Measurements from ENCODE around the gene PHF21A. TPM values are rescaled to one million over a fixed set of nuclear protein-coding genes. Genes with fewer than 3 reads are reported as not detected.

PHF21A gene
- total and polyA plus RNA-seq, 2 donors (not counting 3 experiments of a cell fraction or from before 2014, with no cell fraction given): 14.1 to 30.5 TPM

DNA sequence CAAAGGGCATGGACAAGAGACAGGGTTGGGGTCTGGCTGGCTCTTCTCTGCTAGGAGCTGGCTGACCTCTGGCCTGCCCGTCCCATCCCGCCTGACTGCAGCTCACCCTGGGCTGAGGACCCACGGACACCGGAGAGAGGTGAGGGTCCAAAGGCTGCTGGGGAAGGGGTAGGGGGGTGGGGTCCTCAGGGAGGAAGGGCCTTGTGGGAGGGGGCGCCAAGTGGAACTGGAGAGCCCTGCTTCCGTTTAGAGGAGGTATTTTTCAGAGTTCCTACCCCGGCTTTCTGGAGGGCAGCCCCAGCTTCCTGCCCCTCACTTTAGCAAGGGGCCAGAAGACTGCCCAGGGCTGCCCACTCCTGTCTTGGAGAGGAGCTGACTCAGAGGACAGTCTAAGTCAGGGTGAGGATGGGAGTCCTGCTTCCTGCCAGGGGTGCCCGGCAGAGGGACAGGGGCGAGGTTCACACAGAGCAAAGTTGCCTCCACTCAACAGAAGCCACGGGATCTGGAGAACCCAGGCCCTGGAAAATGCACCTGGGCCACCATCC is 191.7 kb downstream of the PHF21A start:
- dilution Hi-C loops (cut with MboI; ENCODE audit: extremely low pct_ligation_motif_present, low sequenced_read_pairs): no loop called here

DNA sequence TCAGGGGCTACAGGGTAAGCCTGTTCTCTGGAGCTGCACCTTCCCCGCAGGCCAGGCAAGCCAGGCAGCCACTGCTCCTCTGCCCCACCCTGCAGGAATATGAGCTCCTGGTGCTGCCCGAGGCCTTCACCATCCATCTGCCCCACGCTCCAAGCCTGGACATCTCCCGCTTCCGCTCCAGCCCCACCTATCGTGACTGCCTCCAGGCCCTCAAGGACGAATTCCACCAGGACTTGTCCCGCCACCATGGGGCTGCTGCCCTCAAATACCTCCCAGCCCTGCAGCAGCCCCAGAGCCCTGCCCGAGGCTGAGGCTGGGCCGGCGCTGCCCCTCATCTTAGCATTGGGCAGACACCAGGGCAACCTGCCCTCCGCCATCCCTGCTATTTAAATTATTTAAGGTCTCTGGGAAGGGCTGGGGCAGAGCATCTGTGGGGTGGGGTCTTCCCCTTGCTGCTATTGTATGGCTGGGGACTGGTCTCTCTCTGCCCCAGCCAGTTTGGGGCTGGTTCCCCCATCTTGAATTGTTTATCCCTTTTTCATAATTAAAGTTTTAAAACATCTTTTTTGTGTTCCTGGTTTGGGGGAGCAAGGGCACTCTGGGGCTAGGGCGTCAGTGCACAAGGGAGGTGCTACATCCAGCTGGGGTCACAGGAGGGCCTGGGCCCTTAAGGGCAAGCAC is 192.6 kb downstream of the PHF21A start:
- H2AFZ ChIP-seq (ENCODE audit: low read depth, low read length): no peak overlapping the region
- H3K9me3 ChIP-seq (replicated peaks; ENCODE audit: control insufficient read depth, insufficient read depth, low read length): no peaks in the 10 kb centered on the region
- no peaks in the 10 kb centered on the region for H3K9me1 ChIP-seq (replicated peaks; ENCODE audit: control insufficient read depth, extremely low read depth, insufficient read depth, low read length)
- no peak overlapping the region for H3K27ac ChIP-seq (ENCODE audit: insufficient read depth, low read depth, low read length)
- peaks cover 4 to 8% of the 10 kb centered on the region in 2 experiments for H3K27me3 ChIP-seq (ENCODE audit: control insufficient read depth in 2 of 2, insufficient read depth in 2 of 2, low read length in 2 of 2)
- no peak overlapping the region for H3K9ac ChIP-seq (replicated peaks; ENCODE audit: extremely low read depth, insufficient read depth, low read length)
- intact Hi-C loops (cut with micrococcal nuclease): no loop called here
- FAIRE-seq (no peak), DNase-seq (ENCODE audit: low read depth, low spot score) (no peak)
- no peak overlapping the region for H3K4me3 ChIP-seq (replicated peaks in 1 of 3; ENCODE audit: insufficient read depth in 1 of 3, low read depth in 1 of 3, low read length in 3 of 3)
- ChIA-PET CTCF (no interaction called here), POLR2A (interaction anchor here (0.6 kb wide), 1 partner anchor 84 kb away, joined by 6 read pairs; no protein-coding TSS in a partner anchor)
- no peaks in the 10 kb centered on the region for H4K20me1 ChIP-seq (replicated peaks; ENCODE audit: control insufficient read depth, extremely low read depth, insufficient read depth, low read length)
- dilution Hi-C loops (cut with MboI; ENCODE audit: extremely low pct_ligation_motif_present, low sequenced_read_pairs): no loop called here
- H3K4me2 ChIP-seq (ENCODE audit: insufficient read depth, low read length): no peak overlapping the region
- H3K4me1 ChIP-seq (ENCODE audit: control insufficient read depth, extremely low read depth, insufficient read depth, low read length): no peaks in the 10 kb centered on the region
- H3K36me3 ChIP-seq (ENCODE audit: control insufficient read depth in 2 of 2, extremely low read depth in 1 of 2, insufficient read depth in 2 of 2, low read length in 2 of 2): peaks cover 0 to 13% of the 10 kb centered on the region in 2 experiments
- no peaks in the 10 kb centered on the region for H3K79me2 ChIP-seq (ENCODE audit: control insufficient read depth, insufficient read depth, low read length)
- no peak for TF ChIP-seq EZH2 (IDR thresholded peaks at IDR 0.05; ENCODE audit: borderline replicate concordance, low read depth, low read length, severe bottlenecking)
- no peak for TF ChIP-seq POLR2AphosphoS5 (IDR thresholded peaks at IDR 0.05; ENCODE audit: insufficient read depth, low read depth, low read length)
- no peak for TF ChIP-seq MAX (IDR thresholded peaks at IDR 0.05; ENCODE audit: insufficient read depth, insufficient read length)
- TF ChIP-seq FOS (IDR thresholded peaks at IDR 0.05; ENCODE audit: borderline replicate concordance, insufficient read depth, low read length): no peak
- TF ChIP-seq CTCF (IDR thresholded peaks at IDR 0.05; ENCODE audit: extremely low read depth in 1 of 2, insufficient read depth in 1 of 2, low read depth in 1 of 2, low read length in 2 of 2): no peak
- no peak for TF ChIP-seq GATA2 (IDR thresholded peaks at IDR 0.05; ENCODE audit: insufficient read depth, insufficient read length, low read depth, low read length)
- no peak for TF ChIP-seq MYC (IDR thresholded peaks at IDR 0.05; ENCODE audit: low read depth, low read length)
- TF ChIP-seq JUN (IDR thresholded peaks at IDR 0.05; ENCODE audit: borderline replicate concordance, insufficient read depth, insufficient read length, low read depth): no peak
- no peak for TF ChIP-seq POLR2A (IDR thresholded peaks at IDR 0.05; ENCODE audit: low read depth, low read length)
- BruUV-seq (replicated peaks): no TSS peak

More for the DNA sequence above, 191.7 kb downstream of the PHF21A start:
- no peak overlapping the region for H3K4me2 ChIP-seq (ENCODE audit: insufficient read depth, low read length)
- no peaks in the 10 kb centered on the region for H3K9me1 ChIP-seq (replicated peaks; ENCODE audit: control insufficient read depth, extremely low read depth, insufficient read depth, low read length)
- peaks cover 0 to 1% of the 10 kb centered on the region in 2 experiments for H3K27me3 ChIP-seq (ENCODE audit: control insufficient read depth in 2 of 2, insufficient read depth in 2 of 2, low read length in 2 of 2)
- CTCF ChIA-PET: interaction anchor here (1.6 kb wide), 1 partner anchor 36 kb away, joined by 5 read pairs; no protein-coding TSS in a partner anchor
- no peak overlapping the region for H3K27ac ChIP-seq (ENCODE audit: insufficient read depth, low read depth, low read length)
- no peak overlapping the region for H2AFZ ChIP-seq (ENCODE audit: low read depth, low read length)
- H3K79me2 ChIP-seq (ENCODE audit: control insufficient read depth, insufficient read depth, low read length): no peaks in the 10 kb centered on the region
- no peak overlapping the region for H3K9ac ChIP-seq (replicated peaks; ENCODE audit: extremely low read depth, insufficient read depth, low read length)
- no peak for FAIRE-seq
- H4K20me1 ChIP-seq (replicated peaks; ENCODE audit: control insufficient read depth, extremely low read depth, insufficient read depth, low read length): no peaks in the 10 kb centered on the region
- BruUV-seq (replicated peaks): no TSS peak
- intact Hi-C loops (cut with micrococcal nuclease): no loop called here
- POLR2A ChIA-PET: interaction anchor here (0.6 kb wide), 1 partner anchor 85 kb away, joined by 6 read pairs; no protein-coding TSS in a partner anchor
- H3K36me3 ChIP-seq (ENCODE audit: control insufficient read depth in 2 of 2, extremely low read depth in 1 of 2, insufficient read depth in 2 of 2, low read length in 2 of 2): peaks cover 0 to 18% of the 10 kb centered on the region in 2 experiments
- no peak for TF ChIP-seq POLR2AphosphoS5 (IDR thresholded peaks at IDR 0.05; ENCODE audit: insufficient read depth, low read depth, low read length)
- DNase-seq (ENCODE audit: low read depth, low spot score): no peak
- H3K4me3 ChIP-seq (replicated peaks in 1 of 3; ENCODE audit: insufficient read depth in 1 of 3, low read depth in 1 of 3, low read length in 3 of 3): no peak overlapping the region
- H3K4me1 ChIP-seq (ENCODE audit: control insufficient read depth, extremely low read depth, insufficient read depth, low read length): no peaks in the 10 kb centered on the region
- H3K9me3 ChIP-seq (replicated peaks; ENCODE audit: control insufficient read depth, insufficient read depth, low read length): no peaks in the 10 kb centered on the region

Measured in endothelial cell of umbilical vein (primary cell).